Measurements from ENCODE around the gene PPTC7.
"Not testable (repeated sequence)": the region's sequence is repeated elsewhere in the genome, so short reads cannot be mapped to it uniquely, and the experiment has no call there.

Gene PPTC7

GRCh38 chr12:110531741-110532333, 51.3 kb downstream of the PPTC7 start:
- DNase-seq: no peak

- DNase-seq: no peak
Measured at GRCh38 chr12:110530511-110530910, 52.6 kb downstream of the PPTC7 start.

DNA sequence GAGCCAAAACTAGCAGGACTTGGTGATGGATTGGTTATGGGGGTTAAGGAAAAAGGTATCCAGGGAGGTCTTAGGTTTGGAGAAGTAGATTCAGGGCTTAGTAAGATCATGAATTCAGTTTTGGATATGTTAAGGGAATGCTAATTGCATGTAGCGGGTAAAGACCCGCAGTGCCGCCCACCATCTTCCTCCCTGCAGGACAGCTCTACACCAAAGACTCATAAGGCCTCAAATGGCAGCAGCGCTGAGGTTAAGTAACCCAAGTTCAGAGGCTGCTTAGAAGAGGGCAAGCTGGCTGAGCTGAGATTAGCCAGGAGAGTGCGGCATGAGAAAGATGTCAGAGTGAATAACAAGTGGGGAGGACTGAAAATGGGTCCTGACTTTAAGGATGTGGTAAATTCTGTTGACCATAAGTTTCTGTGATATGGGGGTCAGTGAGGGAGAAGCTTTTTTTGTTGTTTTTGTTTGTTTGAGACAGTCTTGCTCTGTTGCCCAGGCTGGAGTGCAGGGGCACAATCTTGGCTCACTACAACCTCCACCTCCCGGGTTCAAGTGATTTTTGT, 54.8 kb downstream of the PPTC7 start:
- DNase-seq: no peak

DNA sequence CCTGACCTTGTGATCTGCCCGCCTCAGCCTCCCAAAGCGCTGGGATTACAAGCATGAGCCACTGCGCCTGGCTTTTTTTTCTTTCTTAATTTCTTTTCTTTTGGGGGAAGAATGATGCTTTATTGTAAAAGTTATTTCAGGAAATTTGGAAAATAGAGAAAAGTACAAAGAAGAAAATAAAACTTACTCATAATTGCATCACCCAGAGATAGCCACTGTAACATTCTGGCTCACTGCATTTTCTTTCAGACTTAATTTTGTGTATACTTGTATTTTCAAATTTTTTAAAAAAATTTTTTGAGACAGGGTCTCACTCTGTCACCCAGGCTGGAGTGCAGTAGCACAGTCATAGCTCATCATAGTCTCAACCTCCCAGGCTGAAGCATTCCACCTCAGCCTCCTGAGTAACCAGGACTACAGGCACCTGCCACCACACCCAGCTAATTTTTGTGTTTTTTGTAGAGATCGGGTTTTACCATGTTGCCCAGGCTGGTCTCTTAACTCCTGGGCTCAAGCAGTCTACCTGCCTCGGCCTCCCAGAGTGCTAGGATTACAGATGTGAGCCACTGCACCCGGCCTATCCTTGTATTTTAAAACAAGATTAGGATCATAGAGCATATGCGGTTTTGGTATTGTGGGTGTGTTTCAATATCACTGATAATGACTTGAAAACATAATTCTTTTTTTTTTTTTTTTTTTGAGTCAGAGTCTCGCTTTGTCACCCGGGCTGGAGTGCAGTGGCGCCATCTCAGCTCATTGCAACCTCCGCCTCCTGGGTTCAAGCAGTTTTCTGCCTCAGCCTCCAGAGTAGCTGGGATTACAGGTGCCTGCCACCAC, 62.0 kb downstream of the PPTC7 start:
- not testable (repeated sequence) for DNase-seq

DNA sequence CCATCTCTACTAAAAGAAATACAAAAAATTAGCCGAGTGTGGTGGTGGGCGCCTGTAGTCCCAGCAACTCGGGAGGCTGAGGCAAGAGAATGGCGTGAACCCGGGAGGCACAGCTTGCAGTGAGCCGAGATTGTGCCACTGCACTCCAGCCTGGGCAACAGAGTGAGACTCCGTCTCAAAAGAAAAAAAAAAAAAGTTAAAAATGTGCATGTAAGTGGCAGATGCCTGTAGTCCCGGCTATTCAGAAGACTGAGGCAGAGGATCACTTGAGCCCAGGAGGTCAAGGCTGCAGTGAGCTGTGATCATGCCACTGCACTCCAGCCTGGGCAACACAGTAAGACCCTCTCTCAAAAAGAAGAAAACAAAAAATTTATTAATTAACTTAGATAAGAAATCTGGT, 65.1 kb downstream of the PPTC7 start:
- DNase-seq: not testable (repeated sequence)

GRCh38 chr12:110516995-110517394, 66.1 kb downstream of the PPTC7 start:
- no peak for DNase-seq

DNA sequence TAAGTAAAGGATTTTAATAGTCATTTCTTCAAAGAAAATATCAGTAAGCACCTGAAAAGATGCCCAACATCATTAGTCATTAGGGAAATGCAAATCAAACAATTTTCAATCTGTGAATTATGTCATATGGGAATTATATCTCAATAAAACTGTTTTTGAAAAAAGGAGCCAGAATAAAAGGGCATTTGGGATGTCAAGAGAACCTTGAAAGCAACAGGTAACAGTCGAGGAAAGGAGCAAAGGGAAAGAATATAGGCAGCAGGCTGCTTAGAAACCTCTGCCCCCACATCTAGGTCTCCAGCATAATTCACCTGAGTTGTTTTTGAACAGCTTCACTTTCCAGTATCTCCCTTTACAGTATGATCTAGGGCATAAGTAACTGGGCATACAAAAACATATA, 68.8 kb downstream of the PPTC7 start:
- DNase-seq: no peak

GRCh38 chr12:110513842-110514241, 69.3 kb downstream of the PPTC7 start:
- DNase-seq: no peak

DNA sequence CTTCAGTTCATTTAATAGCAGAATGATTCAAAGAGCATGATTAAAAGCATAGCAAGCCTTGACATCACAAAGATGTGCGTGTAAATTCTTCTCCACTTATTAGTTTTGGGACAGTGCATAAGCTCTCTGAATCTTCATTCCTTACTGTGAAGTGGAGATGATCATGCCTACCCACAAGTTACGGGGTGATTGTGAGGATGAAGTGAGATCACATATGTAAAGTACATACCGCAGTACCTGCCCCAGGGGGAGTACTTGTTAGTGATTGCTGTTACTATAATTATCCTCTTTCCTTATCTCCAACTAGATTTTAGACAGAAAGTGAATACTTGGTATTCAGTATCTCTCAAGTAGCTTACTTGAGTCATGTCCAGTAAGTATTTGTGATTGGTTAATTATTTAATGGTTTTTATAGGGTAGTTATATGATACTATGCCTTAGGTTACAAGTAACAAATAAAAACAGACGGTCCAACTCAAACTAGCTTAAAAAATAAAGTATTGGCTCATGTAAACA, 75.0 kb downstream of the PPTC7 start:
- no peak for DNase-seq

GRCh38 chr12:110505332-110505731, 77.8 kb downstream of the PPTC7 start:
- DNase-seq: no peak

DNA sequence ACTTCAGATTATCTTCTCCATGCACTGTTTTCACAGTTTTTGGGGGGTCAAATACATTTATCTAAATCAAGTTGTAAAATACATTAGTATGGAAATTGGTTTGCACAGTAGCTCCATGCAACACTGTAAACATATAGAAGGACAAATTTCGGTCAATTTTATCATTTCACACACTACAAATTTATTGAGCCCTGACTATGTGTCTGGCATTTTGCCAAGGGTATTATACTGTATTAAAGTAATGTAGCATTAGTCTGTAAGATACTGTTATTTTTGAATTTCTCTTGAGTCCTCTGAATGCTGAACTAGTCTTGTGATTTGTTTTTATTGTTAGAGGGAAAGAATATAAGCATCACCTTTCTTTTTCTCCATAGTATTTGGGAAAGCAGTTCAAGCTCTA, 79.7 kb downstream of the PPTC7 start:
- no peak for DNase-seq

- peak; percentile 98 for DNase-seq
Measured at GRCh38 chr12:110501752-110502738, 81.1 kb downstream of the PPTC7 start, which contains the start of the genes RAD9B and VPS29. TSS of gene RAD9B (plus strand) at chr12:110502331. CDS start at chr12:110502338, 7 bp downstream. TSS of gene VPS29 (minus strand) at chr12:110502111. CDS start at chr12:110502051, 60 bp downstream.

GRCh38 chr12:110501399-110501751, 81.7 kb downstream of the PPTC7 start:
- DNase-seq: peak; percentile 11

DNA sequence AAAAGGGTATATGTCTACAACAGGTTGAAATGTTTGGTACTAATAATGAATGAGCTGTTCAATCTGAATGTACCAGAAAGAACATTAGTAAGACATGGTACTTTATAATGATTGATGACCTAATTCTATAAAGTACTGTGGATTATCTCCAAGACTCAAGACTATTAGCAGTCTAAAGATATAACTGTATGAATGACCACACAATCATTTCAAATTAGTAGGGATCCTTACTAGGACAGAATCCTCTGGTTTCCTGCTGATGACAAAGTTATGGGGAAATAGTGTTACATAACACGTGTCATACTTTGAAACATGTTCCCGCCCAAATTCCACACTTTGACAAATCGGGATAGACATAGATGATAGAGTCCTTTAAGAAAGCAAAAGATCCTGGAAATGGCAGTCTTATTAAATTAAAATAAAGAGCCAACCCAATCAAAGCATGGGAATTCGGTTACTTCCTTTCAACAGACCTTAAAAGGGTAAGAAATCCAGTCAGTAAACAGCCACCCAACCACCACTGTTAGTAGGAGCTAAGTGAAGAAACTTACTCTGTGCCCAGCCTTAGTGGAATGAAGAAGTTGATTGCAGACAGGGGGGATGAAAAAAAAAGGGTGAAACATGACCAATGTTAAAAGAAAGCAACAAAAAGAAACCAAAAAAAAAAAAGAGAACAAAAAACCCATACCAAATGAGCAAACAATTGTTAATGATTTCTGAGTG, 84.0 kb downstream of the PPTC7 start:
- no peak for DNase-seq

Measured in activated T-cell treated with anti-CD3 and anti-CD28 coated beads for 4 hours (primary cell).